HEK293 (cell line): ENCODE data around the gene ELFN1.

Source experiments
- CTCF ChIA-PET: fragments of 350-600 bp; formaldehyde crosslinking; extraction: SDS; loops from one replicate; lab custom pipeline; 2021; ENCODE audit warnings: antibody characterized with exemption; lab: Yijun Ruan, JAX
- POLR2A ChIA-PET: fragments of 300-600 bp; formaldehyde crosslinking; extraction: SDS; loops from one replicate; lab custom pipeline; 2020; ENCODE audit warnings: antibody characterized with exemption, inconsistent platforms; lab: Yijun Ruan, JAX
- H3K27ac ChIP-seq: fragments of 200-500 bp; sonication (Bioruptor generic); 2 replicates; pipeline ENCODE4 v1.5.1; 2014; ENCODE audit warnings: low read depth, low read length, control low read depth, inconsistent platforms; ENCODE audit errors: extremely low read depth
- H3K36me3 ChIP-seq, 2 experiments: fragments of 200-500 bp in 1 of 2; sonication (Bioruptor generic) in 1 of 2; 1 replicate in 1 of 2; 2 replicates in 1 of 2; pipeline ENCODE4 v1.5.1; 2014 to 2017; ENCODE audit warnings: inconsistent platforms in 2 of 2, low read length in 2 of 2; ENCODE audit not compliant: control insufficient read depth in 2 of 2, insufficient read depth in 1 of 2
- H3K4me1 ChIP-seq: fragments of 200-500 bp; sonication (Bioruptor generic); 2 replicates; pipeline ENCODE4 v1.5.1; 2014; ENCODE audit warnings: mild to moderate bottlenecking, low read length, inconsistent platforms; ENCODE audit not compliant: control insufficient read depth, insufficient read depth
- H3K4me3 ChIP-seq: 2 replicates; pipeline ENCODE4 v1.5.1; 2011; ENCODE audit warnings: low read depth, mild to moderate bottlenecking, control low read depth, low read length, moderate library complexity
- H3K9me3 ChIP-seq: fragments of 200-500 bp; sonication (Bioruptor generic); 2 replicates; pipeline ENCODE4 v1.5.1; 2014; ENCODE audit warnings: low read depth, low read length, inconsistent platforms; ENCODE audit not compliant: control insufficient read depth, insufficient read depth
- FEZF1 ChIP-seq: fragments of 450-650 bp; formaldehyde crosslinking; IDR thresholded peaks from 2 replicates; pipeline ENCODE4 v1.5.1; 2016; ENCODE audit warnings: missing biosample characterization, missing genetic modification characterization
- HOXC10 ChIP-seq: sonication (generic); formaldehyde crosslinking; IDR thresholded peaks from 2 replicates; pipeline ENCODE4 v1.8.1; 2023; ENCODE audit warnings: mild to moderate bottlenecking, missing genetic modification reagents
- PBX3 ChIP-seq: sonication (generic); formaldehyde crosslinking; IDR thresholded peaks from 2 replicates; pipeline ENCODE4 v1.8.1; 2022; ENCODE audit warnings: mild to moderate bottlenecking, moderate library complexity, missing genetic modification reagents
- REST ChIP-seq: fragments of 450-650 bp; formaldehyde crosslinking; IDR thresholded peaks from 2 replicates; pipeline ENCODE4 v1.5.1; 2016; ENCODE audit warnings: missing biosample characterization, missing genetic modification characterization
- ZBTB20 ChIP-seq: fragments of 450-650 bp; formaldehyde crosslinking; IDR thresholded peaks from 2 replicates; pipeline ENCODE4 v1.5.1; 2016; ENCODE audit warnings: missing biosample characterization, missing genetic modification characterization
- ZBTB6 ChIP-seq: fragments of 450-650 bp; formaldehyde crosslinking; IDR thresholded peaks from 2 replicates; pipeline ENCODE4 v1.5.1; 2017; ENCODE audit warnings: missing biosample characterization, missing genetic modification characterization
- ZNF148 ChIP-seq: fragments of 450-650 bp; formaldehyde crosslinking; IDR thresholded peaks from 2 replicates; pipeline ENCODE4 v1.5.0; 2017; ENCODE audit warnings: missing biosample characterization, missing genetic modification characterization, borderline replicate concordance
- ZNF23 ChIP-seq: fragments of 450-650 bp; formaldehyde crosslinking; IDR thresholded peaks from 2 replicates; pipeline ENCODE4 v1.5.1; 2016; ENCODE audit warnings: missing biosample characterization, missing genetic modification characterization, borderline replicate concordance
- ZNF501 ChIP-seq: fragments of 450-650 bp; formaldehyde crosslinking; IDR thresholded peaks from 2 replicates; pipeline ENCODE4 v1.5.1; 2016; ENCODE audit warnings: missing biosample characterization, missing genetic modification characterization
- ZNF544 ChIP-seq: fragments of 450-650 bp; formaldehyde crosslinking; IDR thresholded peaks from 2 replicates; pipeline ENCODE4 v1.5.0; 2017; ENCODE audit warnings: missing biosample characterization, missing genetic modification characterization
- ZNF624 ChIP-seq: fragments of 450-650 bp; formaldehyde crosslinking; IDR thresholded peaks from 2 replicates; pipeline ENCODE4 v1.5.1; 2017; ENCODE audit warnings: missing biosample characterization, missing genetic modification characterization
- ZSCAN16 ChIP-seq: fragments of 450-650 bp; formaldehyde crosslinking; IDR thresholded peaks from 2 replicates; pipeline ENCODE4 v1.5.1; 2016; ENCODE audit warnings: missing biosample characterization, missing genetic modification characterization
- TF ChIP-seq, protein P1 (sequence below): fragments of 450-650 bp; formaldehyde crosslinking; IDR thresholded peaks from 2 replicates; pipeline ENCODE4 v1.5.1; 2017; ENCODE audit warnings: missing biosample characterization, missing genetic modification characterization

Gene ELFN1

DNA sequence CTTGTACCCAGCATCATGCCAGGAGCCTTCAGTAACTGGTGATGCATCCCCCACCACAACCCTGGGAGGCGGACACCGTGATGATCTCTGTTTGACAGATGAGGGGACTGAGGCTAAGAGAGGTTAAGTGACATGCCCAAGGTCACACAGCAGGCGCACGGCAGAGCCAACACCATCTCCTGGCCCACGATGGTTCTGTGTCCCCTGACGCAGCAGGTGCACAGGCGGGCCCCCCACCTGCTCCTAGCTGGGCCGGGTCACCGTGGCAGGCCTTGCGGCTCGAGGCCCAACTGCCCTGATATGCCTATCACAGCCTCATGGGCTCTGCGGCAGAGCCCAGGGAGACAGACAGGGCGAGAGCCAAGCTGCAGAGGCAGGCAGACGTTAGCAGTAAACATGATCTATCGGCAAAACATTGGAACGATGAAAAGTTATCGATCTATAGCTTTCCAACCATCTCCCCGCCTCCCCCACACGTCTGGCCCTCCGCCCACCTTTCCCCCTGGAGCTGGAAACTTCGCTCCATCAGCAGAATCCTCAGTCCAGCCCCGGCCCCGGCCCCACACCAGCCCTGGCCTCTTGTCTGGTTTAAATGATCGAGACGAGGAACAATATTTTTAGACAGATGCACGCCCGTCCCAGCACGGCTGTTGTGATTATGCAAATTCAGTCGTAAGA, 65.9 kb downstream of the ELFN1 start:
- POLR2A ChIA-PET: no interaction called here
- Histone ChIP-seq H3K4me1 (no peaks in the 10 kb centered on the region), H3K27ac (no peak overlapping the region), H3K9me3 (no peaks in the 10 kb centered on the region), H3K4me3 (no peak overlapping the region), H3K36me3 (no peaks in the 10 kb centered on the region)
- no peak for TF ChIP-seq REST
- no peak for TF ChIP-seq ZNF23
- TF ChIP-seq ZNF624: no peak
- TF ChIP-seq PBX3 (CRISPR knock-in tag): no peak
- TF ChIP-seq HOXC10: no peak
- TF ChIP-seq ZBTB6 (tag by site-specific recombination): no peak
- no peak for TF ChIP-seq ZNF501 (tag by site-specific recombination)
- no peak for TF ChIP-seq ZNF148 (tag by site-specific recombination)
- TF ChIP-seq ZNF544: no peak
- TF ChIP-seq, protein P1, sequence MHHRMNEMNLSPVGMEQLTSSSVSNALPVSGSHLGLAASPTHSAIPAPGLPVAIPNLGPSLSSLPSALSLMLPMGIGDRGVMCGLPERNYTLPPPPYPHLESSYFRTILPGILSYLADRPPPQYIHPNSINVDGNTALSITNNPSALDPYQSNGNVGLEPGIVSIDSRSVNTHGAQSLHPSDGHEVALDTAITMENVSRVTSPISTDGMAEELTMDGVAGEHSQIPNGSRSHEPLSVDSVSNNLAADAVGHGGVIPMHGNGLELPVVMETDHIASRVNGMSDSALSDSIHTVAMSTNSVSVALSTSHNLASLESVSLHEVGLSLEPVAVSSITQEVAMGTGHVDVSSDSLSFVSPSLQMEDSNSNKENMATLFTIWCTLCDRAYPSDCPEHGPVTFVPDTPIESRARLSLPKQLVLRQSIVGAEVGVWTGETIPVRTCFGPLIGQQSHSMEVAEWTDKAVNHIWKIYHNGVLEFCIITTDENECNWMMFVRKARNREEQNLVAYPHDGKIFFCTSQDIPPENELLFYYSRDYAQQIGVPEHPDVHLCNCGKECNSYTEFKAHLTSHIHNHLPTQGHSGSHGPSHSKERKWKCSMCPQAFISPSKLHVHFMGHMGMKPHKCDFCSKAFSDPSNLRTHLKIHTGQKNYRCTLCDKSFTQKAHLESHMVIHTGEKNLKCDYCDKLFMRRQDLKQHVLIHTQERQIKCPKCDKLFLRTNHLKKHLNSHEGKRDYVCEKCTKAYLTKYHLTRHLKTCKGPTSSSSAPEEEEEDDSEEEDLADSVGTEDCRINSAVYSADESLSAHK (tag by site-specific recombination): no peak
- no peak for TF ChIP-seq ZBTB20 (tag by site-specific recombination)
- no peak for TF ChIP-seq ZSCAN16 (tag by site-specific recombination)
- TF ChIP-seq FEZF1: no peak
- CTCF ChIA-PET: interaction anchor here (0.6 kb wide), 1 partner anchor 28 kb away, joined by 3 read pairs; no protein-coding TSS in a partner anchor

DNA sequence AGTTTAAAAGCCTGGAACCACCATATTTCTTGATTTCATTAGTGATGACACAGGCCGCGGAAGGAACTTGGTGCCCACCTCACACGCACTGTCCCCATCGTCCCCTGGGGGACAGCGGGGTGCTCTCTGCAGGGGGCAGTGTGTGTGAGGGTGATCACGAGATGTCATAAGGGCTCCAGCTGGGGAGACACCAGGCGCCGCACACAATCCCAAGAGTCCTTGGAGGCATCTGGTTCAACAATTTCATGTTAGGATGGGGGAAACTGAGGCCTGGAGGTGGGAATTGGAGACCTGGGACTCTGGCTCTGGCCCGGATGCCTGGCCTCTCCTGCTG, 66.4 kb downstream of the ELFN1 start:
- Histone ChIP-seq H3K9me3 (no peaks in the 10 kb centered on the region), H3K27ac (no peak overlapping the region), H3K36me3 (no peaks in the 10 kb centered on the region), H3K4me1 (no peaks in the 10 kb centered on the region), H3K4me3 (no peak overlapping the region)
- ChIA-PET POLR2A (interaction anchor here (1.0 kb wide), 1 partner anchor 15 kb away, joined by 3 read pairs; no protein-coding TSS in a partner anchor), CTCF (interaction anchor here (0.6 kb wide), 1 partner anchor 28 kb away, joined by 3 read pairs; no protein-coding TSS in a partner anchor)
- TF ChIP-seq HOXC10: no peak
